H1 (cell line): ENCODE measurements around the gene FLVCR2. TPM values are rescaled to one million over a fixed set of nuclear protein-coding genes. Genes with fewer than 3 reads are reported as not detected.

Experiments used
- ASH2L ChIP-seq: fragments of 200-600, 300-600 bp; sonication (generic); IDR thresholded peaks from one replicate; pipeline ENCODE4 v1.7.1; 2017; ENCODE audit warnings: low read length
- ATF2 ChIP-seq: IDR thresholded peaks from 2 replicates; pipeline ENCODE4 v1.6.1; 2012; ENCODE audit warnings: low read length, inconsistent platforms
- ATF3 ChIP-seq: IDR thresholded peaks from 2 replicates; pipeline ENCODE4 v1.6.1; 2011; ENCODE audit warnings: low read depth, mild to moderate bottlenecking, low read length; ENCODE audit not compliant: insufficient read depth
- CBX5 ChIP-seq: fragments of 300-800, 300-1000 bp; sonication (generic); IDR thresholded peaks from 2 replicates; pipeline ENCODE4 v1.7.1; 2016; ENCODE audit warnings: antibody characterized with exemption, low read length, low read depth
- NRF1 ChIP-seq: IDR thresholded peaks from 2 replicates; pipeline ENCODE4 v1.6.1; 2011; ENCODE audit warnings: mild to moderate bottlenecking, low read depth, low read length, improper control_type of control experiment
- POLR2A ChIP-seq, 2 experiments: IDR thresholded peaks; 1 replicate in 1 of 2; 2 replicates in 1 of 2; pipeline ENCODE4 v1.6.1; 2011; ENCODE audit warnings: low read depth in 2 of 2, low read length in 2 of 2, mild to moderate bottlenecking in 2 of 2; ENCODE audit errors: control extremely low read depth in 1 of 2
- POLR2AphosphoS5 ChIP-seq: IDR thresholded peaks from 2 replicates; pipeline ENCODE4 v1.6.1; 2011; ENCODE audit warnings: low read depth, low read length
- POU5F1 ChIP-seq: IDR thresholded peaks from 2 replicates; pipeline ENCODE4 v1.6.1; 2011; ENCODE audit warnings: low read depth, mild to moderate bottlenecking, low read length, moderate library complexity
- SP1 ChIP-seq: IDR thresholded peaks from 2 replicates; pipeline ENCODE4 v1.6.1; 2011; ENCODE audit warnings: low read depth, low read length
- polyA plus RNA-seq, 7 experiments: library from polyadenylated mRNA; depleted of rRNA in 3 of 7; stranded (reverse) in 5 of 7; unstranded in 2 of 7; fragments of >200 nt in 5 of 7; fragments of 200-250 nt in 2 of 7; gene quantifications; 1 replicate in 5 of 7; 2 replicates in 1 of 7; 4 replicates in 1 of 7; pipeline versions ENCODE4 v1.2.1 to v1.2.3, GENCODE V29; 2011 to 2013; ENCODE audit warnings: missing spikeins in 2 of 7, mixed read lengths in 2 of 7
- total RNA-seq: library from RNA; stranded (reverse); fragmentation: NEBNext Ultra II Directional; extraction: Animal tissue kit (Norgen Biotek cat#: 25700); gene quantifications from 2 replicates; pipeline ENCODE4 v1.2.1, GENCODE V29; 2021

The FLVCR2 gene
- total and polyA plus RNA-seq, 2 of the 8 experiments (the other 6 are each of a cell fraction or from before 2014, with no cell fraction given) = 7.1 to 8.2 TPM

- TF ChIP-seq ATF2 (no peak), POU5F1 (no peak), POLR2AphosphoS5 (no peak), POLR2A (IDR thresholded peaks at IDR 0.05; ENCODE audit: control extremely low read depth in 1 of 2, low read depth in 2 of 2, low read length in 2 of 2) (no peak), NRF1 (no peak), SP1 (no peak), ASH2L (no peak), ATF3 (no peak), CBX5 (no peak)
These were observed 30.7 kb downstream of the FLVCR2 start (continued) for GRCh38 chr14:75609116-75609515.
